H1 (cell line): Measurements from ENCODE around the gene TCF4.

Experiments
- BRCA1 ChIP-seq: IDR thresholded peaks from 2 replicates; pipeline ENCODE4 v1.6.1; 2012; ENCODE audit warnings: low read depth, low read length, improper control_type of control experiment
- CTCF ChIP-seq, 3 experiments: IDR thresholded peaks; 1 replicate in 2 of 3; 2 replicates in 1 of 3; pipeline versions ENCODE4 v1.5.1 to v1.6.1; 2011; ENCODE audit warnings: low read length in 3 of 3, mild to moderate bottlenecking in 3 of 3, inconsistent platforms in 2 of 3, low read depth in 1 of 3, moderate library complexity in 1 of 3; ENCODE audit not compliant: insufficient read depth in 1 of 3; ENCODE audit errors: control extremely low read depth in 1 of 3
- EP300 ChIP-seq, 2 experiments: IDR thresholded peaks; 1 replicate in 1 of 2; 2 replicates in 1 of 2; pipeline ENCODE4 v1.6.1; 2011 to 2012; ENCODE audit warnings: low read depth in 2 of 2, low read length in 2 of 2, mild to moderate bottlenecking in 2 of 2, borderline replicate concordance in 1 of 2, inconsistent platforms in 1 of 2, moderate library complexity in 1 of 2
- EZH2 ChIP-seq: fragments of 200-600 bp; sonication (generic); IDR thresholded peaks from 2 replicates; pipeline ENCODE4 v1.7.1; 2012; ENCODE audit warnings: low read depth, mild to moderate bottlenecking, moderate library complexity, low read length, inconsistent platforms; ENCODE audit not compliant: severe bottlenecking
- GABPA ChIP-seq: IDR thresholded peaks from 2 replicates; pipeline ENCODE4 v1.6.1; 2011; ENCODE audit warnings: mild to moderate bottlenecking, low read length, moderate library complexity, borderline replicate concordance; ENCODE audit not compliant: insufficient read depth
- JUND ChIP-seq: IDR thresholded peaks from 2 replicates; pipeline ENCODE4 v1.6.1; 2011; ENCODE audit warnings: mild to moderate bottlenecking, improper control_type of control experiment, low read length
- POLR2AphosphoS5 ChIP-seq: IDR thresholded peaks from 2 replicates; pipeline ENCODE4 v1.6.1; 2011; ENCODE audit warnings: low read depth, low read length
- YY1 ChIP-seq: IDR thresholded peaks from 2 replicates; pipeline ENCODE4 v1.6.1; 2011; ENCODE audit warnings: low read depth, mild to moderate bottlenecking, low read length

GRCh38 chr18:55302167-55302833, 285.7 kb downstream of the TCF4 start:
- TF ChIP-seq YY1 (no peak), BRCA1 (no peak), POLR2AphosphoS5 (no peak), CTCF (IDR thresholded peaks at IDR 0.05; ENCODE audit: control extremely low read depth in 1 of 3, insufficient read depth in 1 of 3, low read depth in 1 of 3, low read length in 3 of 3) (no peak), GABPA (no peak), EP300 (IDR thresholded peaks at IDR 0.05; ENCODE audit: borderline replicate concordance in 1 of 2, low read depth in 2 of 2, low read length in 2 of 2) (no peak), EZH2 (no peak), JUND (no peak)
